Gastrocnemius medialis (tissue), 4 donors: ENCODE measurements around the gene NFIA. TPM values are rescaled to one million over a fixed set of nuclear protein-coding genes. Genes with fewer than 3 reads are reported as not detected.
"Not testable (repeated sequence)": the region's sequence is repeated elsewhere in the genome, so short reads cannot be mapped to it uniquely, and the experiment has no call there.

Experiments
- ATAC-seq, 2 donors: fragments of 150-250 bp; one replicate each; pipeline ENCODE4 v1.9.1; 2016
- DNase-seq, 2 donors: peaks; one replicate each; pipeline ENCODE4 v3.0.0-alpha.2; 2019
- H3K27ac ChIP-seq, 4 donors: fragments of 200-600 bp; sonication (generic); 1 replicate in 1 of 4; 2 replicates in 3 of 4; pipeline ENCODE4 v1.5.1; 2016 to 2018; ENCODE audit warnings: mild to moderate bottlenecking in 2 of 4, moderate library complexity in 1 of 4
- H3K27me3 ChIP-seq, 3 donors: fragments of 200-600 bp; sonication (generic) in 2 of 3; 1 replicate in 1 of 3; 2 replicates in 2 of 3; pipeline versions ENCODE4 v1.5.1 to v1.6.0; 2016 to 2019; ENCODE audit warnings: mild to moderate bottlenecking in 1 of 3, moderate library complexity in 1 of 3
- H3K36me3 ChIP-seq, 2 donors: fragments of 200-600 bp; sonication (generic) in 1 of 2; one replicate each; pipeline ENCODE4 v1.5.1; 2017 to 2018
- H3K4me1 ChIP-seq, 2 donors: fragments of 200-600 bp; sonication (generic) in 1 of 2; one replicate each; pipeline ENCODE4 v1.5.1; 2016 to 2017; ENCODE audit warnings: mild to moderate bottlenecking in 2 of 2
- H3K4me3 ChIP-seq, 4 donors: fragments of 200-600 bp; sonication (generic) in 3 of 4; 1 replicate in 1 of 4; 2 replicates in 3 of 4; pipeline ENCODE4 v1.5.1; 2016 to 2019; ENCODE audit warnings: mild to moderate bottlenecking in 2 of 4
- H3K9me3 ChIP-seq, 3 donors: fragments of 200-600 bp; sonication (generic) in 2 of 3; 1 replicate in 1 of 3; 2 replicates in 2 of 3; pipeline ENCODE4 v1.5.1; 2016 to 2019
- POLR2A ChIP-seq, 2 donors: fragments of 450-650 bp; IDR thresholded peaks; one replicate each; pipeline ENCODE4 v1.6.1; 2017; ENCODE audit warnings: antibody characterized with exemption in 2 of 2, mild to moderate bottlenecking in 2 of 2, moderate library complexity in 2 of 2
- in situ Hi-C, 4 donors: fragments of 200-750 bp; cut with MboI; loops; one replicate each; pipeline versions ENCODE4 v1.15.0 to v1.8.0; 2017; ENCODE audit warnings: low sequenced_read_pairs in 4 of 4
- intact Hi-C: fragments of 100-400 bp; cut with DNase I; formaldehyde crosslinking; loops from one replicate; pipeline ENCODE4 v1.15.1; 2023; ENCODE audit warnings: low total_unique reads
- total RNA-seq, 4 donors: library from RNA; depleted of rRNA; stranded (reverse); fragments of >200 nt; gene quantifications; one replicate each; pipeline versions ENCODE4 v1.1.0 to v1.2.3, GENCODE V29; 2016
- TF ChIP-seq, protein P1 (sequence below), 5 experiments: fragments of 450-650 bp in 3 of 5; fragments of 200-600 bp in 2 of 5; sonication (generic) in 2 of 5; IDR thresholded peaks in 4 of 5; conservative IDR thresholded peaks in 1 of 5; 1 replicate in 4 of 5; 2 replicates in 1 of 5; pipeline ENCODE4 v1.5.1; 2016 to 2019; ENCODE audit warnings: antibody characterized with exemption in 5 of 5, mild to moderate bottlenecking in 3 of 5, moderate library complexity in 3 of 5

Gene NFIA
- total RNA-seq, 4 donors from 2014 or later: 12.9 to 27.0 (median 26.6) TPM

DNA sequence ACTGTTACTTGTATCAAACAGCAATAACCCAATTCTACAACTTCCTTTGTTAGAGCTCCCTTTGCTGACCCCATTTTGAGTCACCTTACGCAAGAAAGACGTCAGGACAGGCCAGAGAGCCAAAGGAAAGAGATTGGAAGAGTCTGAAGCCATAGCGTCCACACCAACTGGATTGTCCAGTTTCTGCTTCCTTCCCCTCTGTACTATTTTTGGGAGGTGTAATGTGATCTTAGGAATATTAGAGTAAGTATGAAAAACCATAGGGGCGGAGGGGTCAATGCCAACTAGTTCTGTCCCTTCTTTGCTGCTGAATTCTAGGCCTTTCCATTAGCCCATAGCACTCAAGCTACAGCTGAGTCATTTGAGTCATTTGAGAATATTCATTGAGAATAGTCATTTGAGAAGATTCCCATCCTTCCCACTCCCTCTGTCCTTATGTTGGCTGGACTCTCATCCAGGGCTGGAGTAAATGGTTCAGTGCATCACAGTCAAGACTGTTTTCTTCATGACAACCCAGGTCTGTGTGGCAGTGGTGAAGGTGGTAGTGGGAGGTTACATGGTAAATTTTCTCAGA lies 14.8 kb upstream of the NFIA start:
- no peaks in the 10 kb centered on the region for H3K9me3 ChIP-seq
- intact Hi-C loops (no loop called here), in situ Hi-C loops (loop anchor here in 2 of 4 donors (25.0 kb wide), 2 partner anchors 170 to 270 kb away; no protein-coding TSS in a partner anchor)
- DNase-seq (no peak), ATAC-seq (no peak)
- H3K4me3 ChIP-seq: no peak overlapping the region
- H3K27me3 ChIP-seq: no peaks in the 10 kb centered on the region
- no peaks in the 10 kb centered on the region for H3K36me3 ChIP-seq
- peaks cover 0 to 4% of the 10 kb centered on the region in 2 donors for H3K4me1 ChIP-seq
- TF ChIP-seq POLR2A (IDR thresholded peaks at IDR 0.05): no peak
- TF ChIP-seq, protein P1, sequence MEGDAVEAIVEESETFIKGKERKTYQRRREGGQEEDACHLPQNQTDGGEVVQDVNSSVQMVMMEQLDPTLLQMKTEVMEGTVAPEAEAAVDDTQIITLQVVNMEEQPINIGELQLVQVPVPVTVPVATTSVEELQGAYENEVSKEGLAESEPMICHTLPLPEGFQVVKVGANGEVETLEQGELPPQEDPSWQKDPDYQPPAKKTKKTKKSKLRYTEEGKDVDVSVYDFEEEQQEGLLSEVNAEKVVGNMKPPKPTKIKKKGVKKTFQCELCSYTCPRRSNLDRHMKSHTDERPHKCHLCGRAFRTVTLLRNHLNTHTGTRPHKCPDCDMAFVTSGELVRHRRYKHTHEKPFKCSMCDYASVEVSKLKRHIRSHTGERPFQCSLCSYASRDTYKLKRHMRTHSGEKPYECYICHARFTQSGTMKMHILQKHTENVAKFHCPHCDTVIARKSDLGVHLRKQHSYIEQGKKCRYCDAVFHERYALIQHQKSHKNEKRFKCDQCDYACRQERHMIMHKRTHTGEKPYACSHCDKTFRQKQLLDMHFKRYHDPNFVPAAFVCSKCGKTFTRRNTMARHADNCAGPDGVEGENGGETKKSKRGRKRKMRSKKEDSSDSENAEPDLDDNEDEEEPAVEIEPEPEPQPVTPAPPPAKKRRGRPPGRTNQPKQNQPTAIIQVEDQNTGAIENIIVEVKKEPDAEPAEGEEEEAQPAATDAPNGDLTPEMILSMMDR (IDR thresholded peaks at IDR 0.05 in 4 of 5, conservative IDR thresholded peaks at IDR 0.05 in 1 of 5): no peak
- H3K27ac ChIP-seq: peak overlapping the region in 2 of 4 donors; percentile 2 to 47

DNA sequence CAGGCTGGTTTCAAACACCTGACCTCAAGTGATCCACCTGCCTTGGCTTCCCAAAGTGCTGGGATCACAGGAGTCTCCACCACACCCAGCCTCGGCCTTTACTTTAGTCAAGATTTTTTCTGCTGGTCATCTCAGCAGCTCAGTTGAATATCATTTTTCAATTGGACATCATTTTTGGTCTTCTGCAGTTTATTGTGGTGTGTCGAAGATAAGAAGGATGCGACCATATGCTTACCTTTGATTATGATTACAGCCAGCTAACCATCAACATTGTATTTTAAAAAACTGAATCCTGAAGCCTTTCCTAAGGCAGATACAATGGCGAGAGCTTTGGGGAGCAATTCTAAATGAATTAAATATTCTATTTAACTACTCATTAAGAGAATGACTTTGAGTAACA lies 12.3 kb upstream of the NFIA start:
- intact Hi-C loops: no loop called here
- DNase-seq: no peak
- no peak for ATAC-seq

DNA sequence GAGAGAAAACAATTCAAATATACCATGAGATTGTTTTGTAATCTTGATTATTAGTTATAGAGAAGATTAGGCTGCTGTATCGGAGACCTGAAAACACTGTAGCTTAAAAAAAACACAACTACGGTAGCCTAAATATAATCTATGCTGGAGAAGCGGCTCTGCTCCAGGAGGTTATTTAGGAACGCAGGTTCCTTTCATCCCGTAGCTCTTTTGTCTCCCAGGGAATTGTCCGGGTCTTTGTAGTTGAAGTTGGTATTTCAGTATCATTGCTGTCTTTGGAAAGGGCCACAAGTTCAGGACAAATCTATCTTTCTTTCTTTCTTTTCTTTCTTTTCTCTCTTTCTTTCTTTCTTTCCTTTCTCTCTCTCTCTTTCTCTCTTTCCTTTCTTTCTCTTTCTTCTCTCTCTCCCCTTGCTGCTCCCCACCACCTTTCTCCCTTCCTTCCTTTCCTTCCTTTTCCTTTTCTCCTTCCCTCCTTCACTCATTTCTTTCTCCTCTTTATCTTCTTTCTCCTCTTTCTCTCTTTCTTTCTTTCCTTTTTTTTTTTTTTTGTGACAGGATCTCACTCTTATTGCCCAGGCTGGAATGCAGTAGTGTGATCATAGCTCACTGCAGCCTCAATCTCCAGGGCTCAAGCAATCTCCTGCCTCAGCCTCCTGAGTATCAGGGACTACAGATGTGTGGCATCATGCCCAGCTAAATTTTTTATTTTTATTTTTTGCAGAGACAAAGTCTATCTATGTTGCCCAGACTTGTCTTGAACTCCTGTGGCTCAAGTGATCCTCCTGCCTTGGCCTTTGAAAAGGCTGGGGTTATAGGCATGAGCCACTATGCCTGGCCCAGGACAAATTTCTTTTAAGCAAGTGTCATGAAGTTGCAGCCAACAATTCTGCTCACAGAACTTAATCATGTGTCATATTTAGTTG lies 10.9 kb upstream of the NFIA start:
- Histone ChIP-seq H3K4me3 (no peak overlapping the region), H3K27me3 (no peaks in the 10 kb centered on the region), H3K27ac (no peak overlapping the region), H3K4me1 (peaks cover 0 to 5% of the 10 kb centered on the region in 2 donors), H3K9me3 (no peaks in the 10 kb centered on the region), H3K36me3 (no peaks in the 10 kb centered on the region)
- TF ChIP-seq, protein P1 (IDR thresholded peaks at IDR 0.05 in 4 of 5, conservative IDR thresholded peaks at IDR 0.05 in 1 of 5): no peak
- no peak for TF ChIP-seq POLR2A (IDR thresholded peaks at IDR 0.05)
- in situ Hi-C loops: loop anchor here in 2 of 4 donors (25.0 kb wide), 2 partner anchors 166 to 266 kb away; no protein-coding TSS in a partner anchor
- DNase-seq: no peak
- no peak for ATAC-seq
- intact Hi-C loops: no loop called here

More for the DNA sequence above, 12.3 kb upstream of the NFIA start:
- Histone ChIP-seq H3K27ac (no peak overlapping the region), H3K9me3 (no peaks in the 10 kb centered on the region), H3K36me3 (no peaks in the 10 kb centered on the region), H3K27me3 (no peaks in the 10 kb centered on the region), H3K4me3 (no peak overlapping the region), H3K4me1 (peaks cover 0 to 4% of the 10 kb centered on the region in 2 donors)
- no peak for TF ChIP-seq POLR2A (IDR thresholded peaks at IDR 0.05)
- in situ Hi-C loops: loop anchor here in 2 of 4 donors (25.0 kb wide), 2 partner anchors 167 to 267 kb away; no protein-coding TSS in a partner anchor

DNA sequence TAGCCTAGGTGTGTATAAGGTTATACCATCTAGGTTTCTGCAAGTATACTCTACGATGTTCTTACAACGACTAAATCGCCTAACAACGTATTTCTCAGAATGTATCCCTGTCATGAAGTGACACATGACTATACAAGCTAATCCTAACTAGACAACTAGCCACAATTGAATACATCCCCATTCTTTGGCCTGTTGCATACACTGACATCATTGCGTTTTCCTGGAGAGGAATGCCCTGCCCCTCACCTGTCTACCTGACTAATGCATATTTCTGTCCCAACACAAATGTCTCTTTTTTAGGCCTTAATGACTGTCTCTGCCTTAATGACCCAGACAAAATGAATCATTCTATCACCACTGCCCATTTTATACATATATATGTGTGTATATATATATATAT lies 8.5 kb upstream of the NFIA start:
- H3K4me1 ChIP-seq: peaks cover 9 to 12% of the 10 kb centered on the region in 2 donors
- DNase-seq (no peak), ATAC-seq (no peak)
- no peak for TF ChIP-seq POLR2A (IDR thresholded peaks at IDR 0.05)
- TF ChIP-seq, protein P1 (IDR thresholded peaks at IDR 0.05 in 4 of 5, conservative IDR thresholded peaks at IDR 0.05 in 1 of 5): no peak
- H3K4me3 ChIP-seq: no peak overlapping the region
- intact Hi-C loops: no loop called here
- no peak overlapping the region for H3K27ac ChIP-seq
- H3K9me3 ChIP-seq: no peaks in the 10 kb centered on the region
- H3K27me3 ChIP-seq: no peaks in the 10 kb centered on the region
- in situ Hi-C loops: loop anchor here in 2 of 4 donors (25.0 kb wide), 2 partner anchors 163 to 263 kb away; no protein-coding TSS in a partner anchor
- H3K36me3 ChIP-seq: no peaks in the 10 kb centered on the region

DNA sequence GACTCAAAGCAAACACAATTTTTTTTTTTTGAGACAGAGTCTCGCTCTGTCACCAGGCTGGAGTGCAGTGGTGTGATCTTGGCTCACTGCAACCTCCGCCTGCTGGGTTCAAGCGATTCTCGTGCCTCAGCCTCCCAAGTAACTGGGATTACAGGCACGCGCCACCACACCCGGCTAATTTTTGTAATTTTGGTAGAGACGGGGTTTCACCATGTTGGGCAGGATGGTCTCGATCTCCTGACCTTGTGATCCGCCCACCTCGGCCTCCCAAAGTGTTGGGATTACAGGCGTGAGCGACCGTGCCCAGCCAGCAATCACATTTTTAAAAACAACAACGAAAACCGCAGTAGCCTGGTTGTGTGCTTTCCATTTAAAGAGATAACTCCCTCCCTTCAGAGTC lies 6.5 kb upstream of the NFIA start:
- ATAC-seq, H3K36me3 ChIP-seq, intact Hi-C loops, H3K27me3 ChIP-seq, H3K4me3 ChIP-seq, H3K9me3 ChIP-seq, DNase-seq, in situ Hi-C loops: not testable (repeated sequence)
- H3K27ac ChIP-seq: peak overlapping the region; percentile 82 to 96 (median 92)
- H3K4me1 ChIP-seq: peaks cover 25 to 32% of the 10 kb centered on the region in 2 donors
